ENCODE data around the gene HNRNPA3. TPM values are rescaled to one million over a fixed set of nuclear protein-coding genes. Genes with fewer than 3 reads are reported as not detected.

Gene HNRNPA3
- polyA plus RNA-seq, 3 donors = 26.5 to 71.7 (median 43.0) TPM

- H4K20me1 ChIP-seq (ENCODE audit: insufficient read depth, low read length) = no peaks in the 10 kb centered on the region
- DNase-seq = no peak
- no peaks in the 10 kb centered on the region for H3K27me3 ChIP-seq (ENCODE audit: control insufficient read depth in 2 of 2, insufficient read depth in 2 of 2, low read length in 2 of 2)
- H3K4me2 ChIP-seq (replicated peaks; ENCODE audit: extremely low read depth, low read length, poor library complexity, severe bottlenecking) = no peak overlapping the region
- no peaks in the 10 kb centered on the region for H3K9me3 ChIP-seq (replicated peaks in 1 of 2; ENCODE audit: control insufficient read depth in 1 of 2, insufficient read depth in 1 of 2, low read length in 2 of 2)
- Mint-ChIP-seq H3K36me3 (no peaks in the 10 kb centered on the region), H3K4me3 (no peak overlapping the region), H3K27me3 (ENCODE audit: low read depth in 3 of 3) (peaks cover 0 to 3% (median 1%) of the 10 kb centered on the region in 3 donors), H3K27ac (no peak overlapping the region), H3K4me1 (peaks cover 7% of the 10 kb centered on the region), H3K9me3 (peaks cover 0 to 5% (median 0%) of the 10 kb centered on the region in 7 donors)
- TF ChIP-seq CTCF (IDR thresholded peaks at IDR 0.05) = no peak
- no peaks in the 10 kb centered on the region for H3K36me3 ChIP-seq (replicated peaks in 1 of 2; ENCODE audit: control insufficient read depth in 1 of 2, insufficient read depth in 2 of 2, low read length in 2 of 2)
- peaks cover 7% of the 10 kb centered on the region in 2 donors for H3K4me1 ChIP-seq (ENCODE audit: control insufficient read depth in 1 of 2, insufficient read depth in 2 of 2, low read length in 2 of 2)
- intact Hi-C loops (cut with micrococcal nuclease) = no loop called here
- H3K4me3 ChIP-seq (replicated peaks in 1 of 3; ENCODE audit: low read depth in 2 of 3, low read length in 3 of 3) = no peak overlapping the region
- H3K79me2 ChIP-seq (ENCODE audit: insufficient read depth, low read length) = no peaks in the 10 kb centered on the region
- no peak overlapping the region for H3K27ac ChIP-seq (ENCODE audit: low read depth in 1 of 2, low read length in 2 of 2)
- 100% methylated on average over 1 of the region's 7 CpGs for WGBS (ENCODE audit: insufficient coverage)
- no peak overlapping the region for H3K9ac ChIP-seq (ENCODE audit: insufficient read depth, low read length, poor library complexity, severe bottlenecking)
- H2AFZ ChIP-seq (ENCODE audit: insufficient read depth, low read depth, low read length, poor library complexity, severe bottlenecking) = no peak overlapping the region
These were observed 36.5 kb upstream of the HNRNPA3 start for GRCh38 chr2:177175917-177176668.

- DNase-seq = no peak
- Histone ChIP-seq H3K9ac (ENCODE audit: insufficient read depth, low read length, poor library complexity, severe bottlenecking) (no peak overlapping the region), H3K4me3 (replicated peaks in 1 of 3; ENCODE audit: low read depth in 2 of 3, low read length in 3 of 3) (no peak overlapping the region), H3K27me3 (ENCODE audit: control insufficient read depth in 2 of 2, insufficient read depth in 2 of 2, low read length in 2 of 2) (no peaks in the 10 kb centered on the region), H3K4me1 (ENCODE audit: control insufficient read depth in 1 of 2, insufficient read depth in 2 of 2, low read length in 2 of 2) (no peaks in the 10 kb centered on the region), H3K36me3 (replicated peaks in 1 of 2; ENCODE audit: control insufficient read depth in 1 of 2, insufficient read depth in 2 of 2, low read length in 2 of 2) (no peaks in the 10 kb centered on the region), H3K79me2 (ENCODE audit: insufficient read depth, low read length) (no peaks in the 10 kb centered on the region), H4K20me1 (ENCODE audit: insufficient read depth, low read length) (no peaks in the 10 kb centered on the region), H3K4me2 (replicated peaks; ENCODE audit: extremely low read depth, low read length, poor library complexity, severe bottlenecking) (no peak overlapping the region), H3K27ac (ENCODE audit: low read depth in 1 of 2, low read length in 2 of 2) (no peak overlapping the region), H3K9me3 (replicated peaks in 1 of 2; ENCODE audit: control insufficient read depth in 1 of 2, insufficient read depth in 1 of 2, low read length in 2 of 2) (no peaks in the 10 kb centered on the region), H2AFZ (ENCODE audit: insufficient read depth, low read depth, low read length, poor library complexity, severe bottlenecking) (no peak overlapping the region)
- TF ChIP-seq CTCF (IDR thresholded peaks at IDR 0.05) = no peak
- H3K27ac Mint-ChIP-seq = no peak overlapping the region
- H3K36me3 Mint-ChIP-seq = no peaks in the 10 kb centered on the region
- peaks cover 0 to 5% (median 0%) of the 10 kb centered on the region in 7 donors for H3K9me3 Mint-ChIP-seq
- H3K4me1 Mint-ChIP-seq = no peaks in the 10 kb centered on the region
- intact Hi-C loops (cut with micrococcal nuclease) = no loop called here
- H3K4me3 Mint-ChIP-seq = no peak overlapping the region
- H3K27me3 Mint-ChIP-seq (ENCODE audit: low read depth in 3 of 3) = peaks cover 1 to 4% (median 3%) of the 10 kb centered on the region in 3 donors
- WGBS (ENCODE audit: insufficient coverage) = no CpG with 5 or more reads among the region's 1 CpG
These were observed 33.8 kb upstream of the HNRNPA3 start for GRCh38 chr2:177178797-177179196.
